ENCODE measurements around the gene LRRC18. TPM values are rescaled to one million over a fixed set of nuclear protein-coding genes. Genes with fewer than 3 reads are reported as not detected.

LRRC18 gene
- total RNA-seq, 1 donor from 2014 or later: not detected

- no peak for DNase-seq (ENCODE audit: low read depth)
Observed at GRCh38 chr10:48880016-48880705, 59.5 kb downstream of the LRRC18 start.

GRCh38 chr10:48879451-48879850, 60.2 kb downstream of the LRRC18 start:
- DNase-seq (ENCODE audit: low read depth): no peak

GRCh38 chr10:48878091-48878490, 61.5 kb downstream of the LRRC18 start:
- no peak for DNase-seq (ENCODE audit: low read depth)

GRCh38 chr10:48872234-48872633, 67.4 kb downstream of the LRRC18 start:
- no peak for DNase-seq (ENCODE audit: low read depth)

Other genes starting within 250 kb of the LRRC18 start
- gene VSTM4, start 175.7 kb upstream of the LRRC18 start, total RNA-seq: 0.35 TPM in 2 replicates
- gene FAM170B, start 194.2 kb upstream of the LRRC18 start, total RNA-seq: not detected in 2 replicates
- gene TMEM273, start 248.6 kb upstream of the LRRC18 start, total RNA-seq: not detected in 2 replicates

All from renal cortical epithelial cell (primary cell).